Measurements from ENCODE around the gene KIAA1671.

GRCh38 chr22:24937114-24937513, 15.4 kb upstream of the KIAA1671 start:
- TF ChIP-seq CTCF (conservative IDR thresholded peaks at IDR 0.05; ENCODE audit: low read depth, low read length) (peak; percentile 48; the same call in 1 of the 2 replicates), EZH2 (IDR thresholded peaks at IDR 0.05; ENCODE audit: borderline replicate concordance, low read depth, low read length, poor library complexity, severe bottlenecking) (no peak)

Measured in A673 (cell line).